ENCODE measurements around the gene COPZ1. TPM values are rescaled to one million over a fixed set of nuclear protein-coding genes. Genes with fewer than 3 reads are reported as not detected.
"Not testable (repeated sequence)": the region's sequence is repeated elsewhere in the genome, so short reads cannot be mapped to it uniquely, and the experiment has no call there.

The COPZ1 gene
- total RNA-seq, 8 experiments from 2014 or later = 117 to 152 (median 133) TPM

- no peak for ATAC-seq (replicated peaks in 6 of 8)
Observed at GRCh38 chr12:54350743-54351142, 25.8 kb downstream of the COPZ1 start.

GRCh38 chr12:54351341-54351740, 26.4 kb downstream of the COPZ1 start:
- WGBS, 10 experiments = 10 to 47% (median 33%) methylated on average over 1 to 4 of the region's 4 CpGs; no CpG with 5 or more reads in 5 of the 10 experiments
- peak overlapping the region; percentile 88 to 93 for H3K27ac ChIP-seq
- no peak overlapping the region for H3K4me3 ChIP-seq
- ATAC-seq (replicated peaks in 6 of 8) = no peak
- in situ Hi-C loops (cut with MboI; ENCODE audit: low pct_unique_long_range_greater_than_20kb in 2 of 9, low sequenced_read_pairs in 9 of 9, unreplicated experiment in 9 of 9) = loop anchor here in 4 of 9 experiments (10.0 to 25.0 kb wide), 5 partner anchors 89 to 339 kb away; partner anchors contain the start of genes HOXC8 (in 2 of the 4), HOXC9 (in 2 of the 4), HOXC5 (in 1 of the 4) and HOXC6 (in 1 of the 4)
- peaks cover 78 to 95% of the 10 kb centered on the region in 2 donors for H3K4me1 ChIP-seq (replicated peaks in 1 of 2)

More at GRCh38 chr12:54350743-54351142, 25.8 kb downstream of the COPZ1 start:
- peaks cover 72 to 89% of the 10 kb centered on the region in 2 donors for H3K4me1 ChIP-seq (replicated peaks in 1 of 2)
- H3K27ac ChIP-seq = peak overlapping the region; percentile 88 to 93
- in situ Hi-C loops (cut with MboI; ENCODE audit: low pct_unique_long_range_greater_than_20kb in 2 of 9, low sequenced_read_pairs in 9 of 9, unreplicated experiment in 9 of 9) = loop anchor here in 4 of 9 experiments (10.0 to 25.0 kb wide), 5 partner anchors 88 to 338 kb away; partner anchors contain the start of genes HOXC8 (in 2 of the 4), HOXC9 (in 2 of the 4), HOXC5 (in 1 of the 4) and HOXC6 (in 1 of the 4)
- WGBS, 10 experiments = 40 to 86% (median 56%) methylated on average over 1 to 3 of the region's 3 CpGs; no CpG with 5 or more reads in 2 of the 10 experiments
- H3K4me3 ChIP-seq = no peak overlapping the region

- in situ Hi-C loops (cut with MboI; ENCODE audit: low pct_unique_long_range_greater_than_20kb in 2 of 9, low sequenced_read_pairs in 9 of 9, unreplicated experiment in 9 of 9) = loop anchor here in 4 of 9 experiments (10.0 to 25.0 kb wide), 5 partner anchors 90 to 340 kb away; partner anchors contain the start of genes HOXC8 (in 2 of the 4), HOXC9 (in 2 of the 4), HOXC5 (in 1 of the 4) and HOXC6 (in 1 of the 4)
- Histone ChIP-seq H3K4me3 (peak overlapping the region; percentile 9 to 33 (median 14)), H3K27ac (peak overlapping the region; percentile 88 to 93), H3K4me1 (replicated peaks in 1 of 2) (peaks cover 85 to 97% of the 10 kb centered on the region in 2 donors)
- WGBS, 10 experiments = 0 to 40% (median 0%) methylated on average over 1 to 3 of the region's 21 CpGs; no CpG with 5 or more reads in 5 of the 10 experiments
- peak; percentile 36 to 78 (median 73) for ATAC-seq (replicated peaks in 6 of 8)
Observed at GRCh38 chr12:54352022-54352531, 27.1 kb downstream of the COPZ1 start.

GRCh38 chr12:54352891-54353874, 28.3 kb downstream of the COPZ1 start:
- peak; percentile 6 to 58 (median 23) for ATAC-seq (replicated peaks in 6 of 8)
- no CpG with 5 or more reads among the region's 1 CpG for WGBS, 10 experiments
- Histone ChIP-seq H3K4me3 (peak overlapping the region; percentile 9 to 33 (median 14)), H3K27ac (peak overlapping the region; percentile 88 to 93), H3K4me1 (replicated peaks in 1 of 2) (peaks cover 96 to 97% of the 10 kb centered on the region in 2 donors)
- in situ Hi-C loops (cut with MboI; ENCODE audit: low pct_unique_long_range_greater_than_20kb in 2 of 9, low sequenced_read_pairs in 9 of 9, unreplicated experiment in 9 of 9) = loop anchor here in 4 of 9 experiments (10.0 to 25.0 kb wide), 5 partner anchors 91 to 341 kb away; partner anchors contain the start of genes HOXC8 (in 2 of the 4), HOXC9 (in 2 of the 4), HOXC5 (in 1 of the 4) and HOXC6 (in 1 of the 4)

- WGBS, 10 experiments = 46 to 100% (median 84%) methylated on average over 1 to 6 of the region's 7 CpGs; no CpG with 5 or more reads in 2 of the 10 experiments
- not testable (repeated sequence) for H3K4me3 ChIP-seq; ATAC-seq (replicated peaks in 6 of 8)
- Histone ChIP-seq H3K4me1 (replicated peaks in 1 of 2) (peaks cover 91 to 93% of the 10 kb centered on the region in 2 donors), H3K27ac (peak overlapping the region; percentile 91 to 93)
- in situ Hi-C loops (cut with MboI; ENCODE audit: low pct_unique_long_range_greater_than_20kb in 2 of 9, low sequenced_read_pairs in 9 of 9, unreplicated experiment in 9 of 9) = loop anchor here in 4 of 9 experiments (10.0 to 25.0 kb wide), 5 partner anchors 92 to 342 kb away; partner anchors contain the start of genes HOXC8 (in 2 of the 4), HOXC9 (in 2 of the 4), HOXC5 (in 1 of the 4) and HOXC6 (in 1 of the 4)
Observed at GRCh38 chr12:54354271-54354670, 29.3 kb downstream of the COPZ1 start.

- in situ Hi-C loops (cut with MboI; ENCODE audit: low pct_unique_long_range_greater_than_20kb in 2 of 9, low sequenced_read_pairs in 9 of 9, unreplicated experiment in 9 of 9) = loop anchor here in 4 of 9 experiments (10.0 to 25.0 kb wide), 5 partner anchors 93 to 343 kb away; partner anchors contain the start of genes HOXC8 (in 2 of the 4), HOXC9 (in 2 of the 4), HOXC5 (in 1 of the 4) and HOXC6 (in 1 of the 4)
- Histone ChIP-seq H3K4me3 (no peak overlapping the region), H3K27ac (peak overlapping the region; percentile 91 to 93), H3K4me1 (replicated peaks in 1 of 2) (peaks cover 89 to 90% of the 10 kb centered on the region in 2 donors)
- no peak for ATAC-seq (replicated peaks in 6 of 8)
- WGBS, 10 experiments = 0 to 75% (median 40%) methylated on average over 1 to 5 of the region's 6 CpGs
Observed at GRCh38 chr12:54355104-54355815, 30.3 kb downstream of the COPZ1 start.

GRCh38 chr12:54356228-54356627, 31.3 kb downstream of the COPZ1 start:
- in situ Hi-C loops (cut with MboI; ENCODE audit: low pct_unique_long_range_greater_than_20kb in 2 of 9, low sequenced_read_pairs in 9 of 9, unreplicated experiment in 9 of 9) = loop anchor here in 4 of 9 experiments (10.0 to 25.0 kb wide), 5 partner anchors 94 to 344 kb away; partner anchors contain the start of genes HOXC8 (in 2 of the 4), HOXC9 (in 2 of the 4), HOXC5 (in 1 of the 4) and HOXC6 (in 1 of the 4)
- no peak overlapping the region for H3K4me3 ChIP-seq
- no peak for ATAC-seq (replicated peaks in 6 of 8)
- 20 to 81% (median 53%) methylated on average over 1 to 3 of the region's 3 CpGs; no CpG with 5 or more reads in 5 of the 10 experiments for WGBS, 10 experiments
- peaks cover 89 to 90% of the 10 kb centered on the region in 2 donors for H3K4me1 ChIP-seq (replicated peaks in 1 of 2)
- H3K27ac ChIP-seq = peak overlapping the region; percentile 91 to 93

- Histone ChIP-seq H3K27ac (peak overlapping the region; percentile 91 to 93), H3K4me3 (peak overlapping the region in 4 of 5 donors; percentile 1 to 32 (median 4)), H3K4me1 (replicated peaks in 1 of 2) (peaks cover 82 to 83% of the 10 kb centered on the region in 2 donors)
- in situ Hi-C loops (cut with MboI; ENCODE audit: low pct_unique_long_range_greater_than_20kb in 2 of 9, low sequenced_read_pairs in 9 of 9, unreplicated experiment in 9 of 9) = loop anchor here in 4 of 9 experiments (10.0 to 25.0 kb wide), 5 partner anchors 95 to 345 kb away; partner anchors contain the start of genes HOXC8 (in 2 of the 4), HOXC9 (in 2 of the 4), HOXC5 (in 1 of the 4) and HOXC6 (in 1 of the 4)
- peak in 5 of 8 experiments; percentile 23 to 49 (median 30) for ATAC-seq (replicated peaks in 6 of 8)
- WGBS, 10 experiments = 0 to 80% (median 33%) methylated on average over 1 to 3 of the region's 4 CpGs; no CpG with 5 or more reads in 3 of the 10 experiments
Observed at GRCh38 chr12:54356951-54357356, 32.0 kb downstream of the COPZ1 start.

GRCh38 chr12:54357506-54358190, 32.7 kb downstream of the COPZ1 start:
- H3K4me3 ChIP-seq = peak overlapping the region; percentile 22 to 40 (median 32)
- in situ Hi-C loops (cut with MboI; ENCODE audit: low pct_unique_long_range_greater_than_20kb in 2 of 9, low sequenced_read_pairs in 9 of 9, unreplicated experiment in 9 of 9) = loop anchor here in 4 of 9 experiments (10.0 to 25.0 kb wide), 5 partner anchors 95 to 345 kb away; partner anchors contain the start of genes HOXC8 (in 2 of the 4), HOXC9 (in 2 of the 4), HOXC5 (in 1 of the 4) and HOXC6 (in 1 of the 4)
- peaks cover 77 to 79% of the 10 kb centered on the region in 2 donors for H3K4me1 ChIP-seq (replicated peaks in 1 of 2)
- 10 to 80% (median 31%) methylated on average over 1 to 2 of the region's 2 CpGs; no CpG with 5 or more reads in 2 of the 10 experiments for WGBS, 10 experiments
- peak overlapping the region; percentile 91 to 93 for H3K27ac ChIP-seq
- ATAC-seq (replicated peaks in 6 of 8) = no peak

- Histone ChIP-seq H3K27ac (peak overlapping the region; percentile 91 to 93), H3K4me1 (replicated peaks in 1 of 2) (peaks cover 70 to 72% of the 10 kb centered on the region in 2 donors), H3K4me3 (peak overlapping the region; percentile 22 to 40 (median 32))
- in situ Hi-C loops (cut with MboI; ENCODE audit: low pct_unique_long_range_greater_than_20kb in 2 of 9, low sequenced_read_pairs in 9 of 9, unreplicated experiment in 9 of 9) = loop anchor here in 4 of 9 experiments (10.0 to 25.0 kb wide), 5 partner anchors 96 to 346 kb away; partner anchors contain the start of genes HOXC8 (in 2 of the 4), HOXC9 (in 2 of the 4), HOXC5 (in 1 of the 4) and HOXC6 (in 1 of the 4)
- 1 to 20% (median 13%) methylated on average over 3 to 14 of the region's 15 CpGs; no CpG with 5 or more reads in 1 of the 10 experiments for WGBS, 10 experiments
- peak in 2 of 8 experiments; percentile 2 for ATAC-seq (replicated peaks in 6 of 8)
Observed at GRCh38 chr12:54358191-54358944, 33.4 kb downstream of the COPZ1 start.
